SK-N-SH (cell line): Measurements from ENCODE around the gene RFWD3. TPM values are rescaled to one million over a fixed set of nuclear protein-coding genes. Genes with fewer than 3 reads are reported as not detected.

Experiments
- CTCF ChIA-PET: fragments of 300-600, 350-600 bp; formaldehyde crosslinking; extraction: SDS; loops from one replicate; lab custom pipeline; 2021; lab: Yijun Ruan, JAX
- POLR2A ChIA-PET: fragments of 350-600 bp; sonication (Branson Sonifier 250); formaldehyde crosslinking; extraction: SDS; loops from one replicate; lab custom pipeline; 2020; ENCODE audit warnings: antibody characterized with exemption, inconsistent platforms; lab: Yijun Ruan, JAX
- DNase-seq: peaks from one replicate; pipeline ENCODE4 v3.0.0; 2012
- H2AFZ ChIP-seq: fragments of 200-600 bp; sonication (generic); 2 replicates; pipeline ENCODE4 v1.8.1; 2016; ENCODE audit warnings: antibody characterized with exemption, mild to moderate bottlenecking, low read depth
- H3F3A ChIP-seq: fragments of 200-600 bp; sonication (generic); replicated peaks from 2 replicates; pipeline ENCODE3; 2016; ENCODE audit warnings: antibody characterized with exemption, mild to moderate bottlenecking; ENCODE audit not compliant: insufficient read depth
- H3K27ac ChIP-seq, 2 experiments: fragments of 200-500 bp in 1 of 2; fragments of 200-600 bp in 1 of 2; sonication (Bioruptor generic) in 1 of 2; sonication (generic), shearing (Covaris generic) in 1 of 2; 2 replicates each; pipeline versions ENCODE4 v1.5.1 to v1.6.1; 2014 to 2016; ENCODE audit warnings: low read depth in 2 of 2, inconsistent platforms in 1 of 2, low read length in 1 of 2, mild to moderate bottlenecking in 1 of 2, mixed read lengths in 1 of 2
- H3K27me3 ChIP-seq: fragments of 200-600 bp; sonication (generic), shearing (Covaris generic); 2 replicates; pipeline ENCODE4 v1.6.1; 2016; ENCODE audit warnings: mixed run types; ENCODE audit not compliant: insufficient read depth
- H3K36me3 ChIP-seq, 2 experiments: fragments of 200-500 bp in 1 of 2; fragments of 200-600 bp in 1 of 2; sonication (Bioruptor generic) in 1 of 2; sonication (generic) in 1 of 2; replicated peaks in 1 of 2; 2 replicates each; pipeline versions ENCODE3 to v1.5.1; 2014 to 2016; ENCODE audit warnings: low read length in 1 of 2, mild to moderate bottlenecking in 1 of 2; ENCODE audit not compliant: insufficient read depth in 2 of 2, control insufficient read depth in 1 of 2
- H3K4me1 ChIP-seq, 2 experiments: fragments of 200-500 bp in 1 of 2; fragments of 200-600 bp in 1 of 2; sonication (Bioruptor generic) in 1 of 2; sonication (generic), shearing (Covaris generic) in 1 of 2; 2 replicates each; pipeline versions ENCODE4 v1.5.1 to v1.6.1; 2014 to 2016; ENCODE audit warnings: low read depth in 1 of 2, low read length in 1 of 2, mixed run types in 1 of 2; ENCODE audit not compliant: insufficient read depth in 2 of 2, control insufficient read depth in 1 of 2
- H3K4me2 ChIP-seq: fragments of 200-600 bp; sonication (generic), shearing (Covaris generic); 2 replicates; pipeline ENCODE4 v1.6.1; 2017; ENCODE audit warnings: mixed run types
- H3K4me3 ChIP-seq, 2 experiments: fragments of 200-500 bp in 1 of 2; fragments of 200-600 bp in 1 of 2; sonication (Bioruptor generic) in 1 of 2; sonication (generic), shearing (Covaris generic) in 1 of 2; 2 replicates each; pipeline versions ENCODE4 v1.5.1 to v1.8.1; 2014 to 2016; ENCODE audit warnings: low read depth in 2 of 2, inconsistent platforms in 1 of 2, low read length in 1 of 2, mild to moderate bottlenecking in 1 of 2, mixed read lengths in 1 of 2, moderate library complexity in 1 of 2
- H3K79me2 ChIP-seq: fragments of 200-600 bp; sonication (generic); 2 replicates; pipeline ENCODE4 v1.8.1; 2017; ENCODE audit warnings: mild to moderate bottlenecking; ENCODE audit not compliant: insufficient read depth
- H3K9ac ChIP-seq: fragments of 200-600 bp; sonication (generic); 2 replicates; pipeline ENCODE4 v1.6.1; 2017; ENCODE audit warnings: mixed run types
- H3K9me2 ChIP-seq: fragments of 200-600 bp; sonication (generic); 2 replicates; pipeline ENCODE4 v1.6.1; 2017; ENCODE audit warnings: mixed run types
- H3K9me3 ChIP-seq: fragments of 200-600 bp; sonication (generic); 2 replicates; pipeline ENCODE4 v1.6.1; 2017; ENCODE audit warnings: mixed run types, mild to moderate bottlenecking, moderate library complexity
- H4K20me1 ChIP-seq: fragments of 200-600 bp; sonication (generic); 2 replicates; pipeline ENCODE4 v1.6.1; 2017; ENCODE audit warnings: mild to moderate bottlenecking, mixed run types; ENCODE audit not compliant: insufficient read depth
- CHD2 ChIP-seq: fragments of 150-350 bp; IDR thresholded peaks from 2 replicates; pipeline ENCODE4 v1.6.1; 2018; ENCODE audit warnings: low read length; ENCODE audit not compliant: partially characterized antibody
- ELF1 ChIP-seq: IDR thresholded peaks from 2 replicates; pipeline ENCODE4 v1.4.0; 2012
- EZH2phosphoT487 ChIP-seq: fragments of 200-600 bp; sonication (generic); IDR thresholded peaks from 2 replicates; pipeline ENCODE4 v1.6.1; 2017; ENCODE audit warnings: low read depth, mixed run types, mild to moderate bottlenecking, antibody characterized with exemption, moderate library complexity, borderline replicate concordance
- FOSL2 ChIP-seq: IDR thresholded peaks from 2 replicates; pipeline ENCODE4 v1.4.0; 2012; ENCODE audit warnings: low read depth, mild to moderate bottlenecking, moderate library complexity, borderline replicate concordance
- FOXM1 ChIP-seq: IDR thresholded peaks from 2 replicates; pipeline ENCODE4 v1.4.0; 2012; ENCODE audit warnings: low read depth, mild to moderate bottlenecking
- GABPA ChIP-seq: IDR thresholded peaks from 2 replicates; pipeline ENCODE4 v1.4.0; 2012; ENCODE audit warnings: low read depth, mild to moderate bottlenecking
- GATA2 ChIP-seq: sonication (generic); formaldehyde crosslinking; IDR thresholded peaks from 2 replicates; pipeline ENCODE4 v1.5.0; 2020; ENCODE audit warnings: mild to moderate bottlenecking, missing genetic modification reagents
- IRF3 ChIP-seq: fragments of 150-350 bp; IDR thresholded peaks from 2 replicates; pipeline ENCODE4 v1.6.1; 2016; ENCODE audit warnings: mild to moderate bottlenecking, low read depth, low read length
- JUND ChIP-seq: IDR thresholded peaks from 2 replicates; pipeline ENCODE4 v1.4.0; 2012
- MEF2A ChIP-seq: IDR thresholded peaks from 2 replicates; pipeline ENCODE4 v1.4.0; 2012; ENCODE audit warnings: low read depth, borderline replicate concordance
- NFIC ChIP-seq: IDR thresholded peaks from 2 replicates; pipeline ENCODE4 v1.4.0; 2012; ENCODE audit warnings: borderline replicate concordance
- NRF1 ChIP-seq: IDR thresholded peaks from 2 replicates; pipeline ENCODE4 v1.6.1; 2012; ENCODE audit warnings: low read depth, mild to moderate bottlenecking, low read length
- POLR2AphosphoS5 ChIP-seq: IDR thresholded peaks from 2 replicates; pipeline ENCODE4 v1.6.1; 2012; ENCODE audit warnings: low read depth, low read length
- RAD21 ChIP-seq: IDR thresholded peaks from 2 replicates; pipeline ENCODE4 v1.6.1; 2012; ENCODE audit warnings: mild to moderate bottlenecking, low read length
- RFX5 ChIP-seq: IDR thresholded peaks from 2 replicates; pipeline ENCODE4 v1.6.1; 2012; ENCODE audit warnings: mild to moderate bottlenecking, improper control_type of control experiment, low read length
- RXRA ChIP-seq: IDR thresholded peaks from 2 replicates; pipeline ENCODE4 v1.4.0; 2012; ENCODE audit warnings: low read depth, mild to moderate bottlenecking, borderline replicate concordance
- SMC3 ChIP-seq: IDR thresholded peaks from 2 replicates; pipeline ENCODE4 v1.6.1; 2012; ENCODE audit warnings: low read depth, low read length, improper control_type of control experiment
- TAF1 ChIP-seq: IDR thresholded peaks from 2 replicates; pipeline ENCODE4 v1.6.1; 2012; ENCODE audit warnings: low read depth, mild to moderate bottlenecking, low read length, moderate library complexity, borderline replicate concordance
- TCF12 ChIP-seq: IDR thresholded peaks from 2 replicates; pipeline ENCODE4 v1.4.0; 2012
- TEAD4 ChIP-seq: IDR thresholded peaks from 2 replicates; pipeline ENCODE4 v1.4.0; 2012; ENCODE audit warnings: mild to moderate bottlenecking, borderline replicate concordance; ENCODE audit not compliant: insufficient read depth
- USF1 ChIP-seq: IDR thresholded peaks from 2 replicates; pipeline ENCODE4 v1.4.0; 2012; ENCODE audit warnings: low read depth, borderline replicate concordance
- WGBS: methylation state at CpG from one replicate; pipeline ENCODE4 v1.1.6; 2017; ENCODE audit warnings: low lambda C conversion rate; 5-methylcytosine and 5-hydroxymethylcytosine counted together
- polyA plus RNA-seq, 3 experiments: library from polyadenylated mRNA; depleted of rRNA; stranded (reverse); fragments of >200 nt; gene quantifications; 2 replicates each; pipeline ENCODE4 v1.2.3, GENCODE V29; 2012

Gene RFWD3
- polyA plus RNA-seq, 1 of the 3 experiments (the other 2 are of a cell fraction): 13.2 TPM

- Histone ChIP-seq H3F3A (no peaks in the 10 kb centered on the region), H3K9ac (no peak overlapping the region), H3K9me3 (no peaks in the 10 kb centered on the region), H3K36me3 (peaks cover 44 to 69% of the 10 kb centered on the region in 2 experiments), H3K27ac (no peak overlapping the region), H2AFZ (no peak overlapping the region), H3K9me2 (no peaks in the 10 kb centered on the region), H3K4me1 (no peaks in the 10 kb centered on the region), H3K27me3 (no peaks in the 10 kb centered on the region), H3K79me2 (peaks cover 69% of the 10 kb centered on the region), H4K20me1 (no peaks in the 10 kb centered on the region), H3K4me3 (no peak overlapping the region), H3K4me2 (no peak overlapping the region)
- WGBS: 96% methylated on average over 8 of the region's 8 CpGs
- ChIA-PET CTCF (interaction anchor here (0.6 to 5.0 kb wide), 2 partner anchors 9 to 457 kb away, joined by 4 to 37 read pairs; no protein-coding TSS in a partner anchor), POLR2A (no interaction called here)
- no peak for DNase-seq
- TF ChIP-seq RXRA (no peak), NRF1 (no peak), FOSL2 (no peak), USF1 (no peak), SMC3 (no peak), RFX5 (no peak), FOXM1 (no peak), MEF2A (no peak), ELF1 (no peak), IRF3 (no peak), EZH2phosphoT487 (no peak), GATA2 (no peak)
Observed at GRCh38 chr16:74641969-74642368, 24.7 kb downstream of the RFWD3 start.

GRCh38 chr16:74637742-74638453 is 28.8 kb downstream of the RFWD3 start:
- Histone ChIP-seq H3K4me3 (no peak overlapping the region), H4K20me1 (no peaks in the 10 kb centered on the region), H3K4me1 (no peaks in the 10 kb centered on the region), H3K27me3 (no peaks in the 10 kb centered on the region), H3K27ac (no peak overlapping the region), H3F3A (peaks cover under 1% of the 10 kb centered on the region), H3K9ac (no peak overlapping the region), H3K79me2 (peaks cover 42% of the 10 kb centered on the region), H3K9me3 (no peaks in the 10 kb centered on the region), H3K4me2 (no peak overlapping the region), H3K36me3 (peaks cover 43 to 71% of the 10 kb centered on the region in 2 experiments), H3K9me2 (no peaks in the 10 kb centered on the region), H2AFZ (no peak overlapping the region)
- TF ChIP-seq TEAD4 (no peak), TCF12 (no peak), FOXM1 (no peak), GABPA (no peak), ELF1 (no peak), NFIC (no peak), IRF3 (no peak), JUND (no peak), POLR2AphosphoS5 (no peak), CHD2 (no peak), TAF1 (no peak), RFX5 (no peak), RAD21 (no peak), FOSL2 (no peak)
- ChIA-PET CTCF (interaction anchor here (0.6 to 5.0 kb wide), 2 partner anchors 13 to 827 kb away, joined by 3 to 37 read pairs; no protein-coding TSS in a partner anchor), POLR2A (no interaction called here)
- WGBS: 92% methylated on average over 7 of the region's 7 CpGs
- no peak for DNase-seq
